Skeletal muscle tissue (tissue), 4 donors: ENCODE data around the gene LRCH1. TPM values are rescaled to one million over a fixed set of nuclear protein-coding genes. Genes with fewer than 3 reads are reported as not detected.

ENCODE experiments used
- H3K27ac ChIP-seq: one replicate; pipeline ENCODE4 v1.7.0; 2013; ENCODE audit warnings: mild to moderate bottlenecking, low read depth, low read length, inconsistent platforms
- H3K27me3 ChIP-seq, 3 donors: one replicate each; pipeline ENCODE4 v1.7.0; 2013; ENCODE audit warnings: low read length in 3 of 3; ENCODE audit not compliant: control insufficient read depth in 3 of 3, insufficient read depth in 3 of 3
- H3K36me3 ChIP-seq, 3 donors: one replicate each; pipeline ENCODE4 v1.7.0; 2013; ENCODE audit warnings: low read length in 3 of 3; ENCODE audit not compliant: control insufficient read depth in 3 of 3, insufficient read depth in 3 of 3
- H3K4me1 ChIP-seq, 3 donors: one replicate each; pipeline ENCODE4 v1.7.0; 2013; ENCODE audit warnings: low read length in 3 of 3, mild to moderate bottlenecking in 3 of 3; ENCODE audit not compliant: control insufficient read depth in 3 of 3, insufficient read depth in 3 of 3
- H3K4me3 ChIP-seq, 3 donors: one replicate each; pipeline ENCODE4 v1.7.0; 2013; ENCODE audit warnings: low read length in 3 of 3
- H3K9ac ChIP-seq, 3 donors: one replicate each; pipeline ENCODE4 v1.7.0; 2013; ENCODE audit warnings: low read length in 3 of 3, mild to moderate bottlenecking in 3 of 3, moderate library complexity in 2 of 3, low read depth in 1 of 3
- H3K9me3 ChIP-seq, 3 donors: one replicate each; pipeline ENCODE4 v1.7.0; 2013; ENCODE audit warnings: low read length in 3 of 3; ENCODE audit not compliant: control insufficient read depth in 3 of 3
- total RNA-seq: library from RNA; depleted of rRNA; stranded (reverse); fragments of >200 nt; gene quantifications from one replicate; pipeline ENCODE4 v1.2.3, GENCODE V29; 2014
- donor health status: Osteomylitis.

LRCH1 gene
- total RNA-seq, 1 donor from 2014 or later = 17.7 TPM

DNA sequence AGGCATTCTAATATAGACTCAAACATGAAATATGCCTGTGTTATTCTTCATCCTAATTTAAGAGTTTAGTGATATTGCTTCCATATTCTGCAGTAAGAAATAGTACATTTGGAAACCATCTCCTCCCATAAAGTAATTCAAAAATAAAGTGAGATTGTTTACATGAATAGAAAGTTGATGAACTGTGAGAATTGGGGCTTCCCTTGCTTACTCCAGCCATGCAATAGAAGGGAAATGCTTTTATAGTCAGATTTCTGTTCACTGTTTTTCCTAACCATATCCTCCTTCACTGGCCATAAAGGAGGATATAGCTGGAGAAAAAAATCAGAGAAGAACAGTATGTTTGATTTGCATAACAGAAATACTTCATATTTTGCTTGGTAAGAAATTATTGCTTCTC, 7.8 kb downstream of the LRCH1 start:
- Histone ChIP-seq H3K9me3 (no peaks in the 10 kb centered on the region), H3K36me3 (no peaks in the 10 kb centered on the region), H3K4me3 (no peak overlapping the region), H3K4me1 (no peaks in the 10 kb centered on the region), H3K27me3 (no peaks in the 10 kb centered on the region), H3K27ac (no peak overlapping the region), H3K9ac (no peak overlapping the region)

DNA sequence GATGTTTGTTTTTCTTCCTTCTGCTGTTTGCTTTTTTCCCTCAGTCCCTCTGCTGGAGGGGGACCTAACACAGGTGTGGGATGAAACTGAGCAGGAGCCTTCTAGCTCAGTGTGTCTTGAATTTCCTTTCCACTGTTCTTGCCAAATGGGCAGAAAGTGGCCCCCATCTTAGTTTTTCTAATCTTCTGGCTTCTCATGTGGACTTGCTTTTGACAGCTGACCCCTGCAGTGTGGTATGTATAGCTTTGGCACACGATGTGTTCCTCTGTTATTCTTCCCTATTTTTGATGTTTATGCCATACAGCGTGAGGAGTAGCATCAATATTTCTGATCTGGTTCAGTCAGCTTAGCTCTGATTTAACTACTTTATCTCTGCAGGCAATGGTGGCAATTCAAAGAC, 8.3 kb downstream of the LRCH1 start:
- Histone ChIP-seq H3K9me3 (no peaks in the 10 kb centered on the region), H3K27ac (no peak overlapping the region), H3K27me3 (no peaks in the 10 kb centered on the region), H3K4me1 (no peaks in the 10 kb centered on the region), H3K9ac (no peak overlapping the region), H3K4me3 (no peak overlapping the region), H3K36me3 (no peaks in the 10 kb centered on the region)

DNA sequence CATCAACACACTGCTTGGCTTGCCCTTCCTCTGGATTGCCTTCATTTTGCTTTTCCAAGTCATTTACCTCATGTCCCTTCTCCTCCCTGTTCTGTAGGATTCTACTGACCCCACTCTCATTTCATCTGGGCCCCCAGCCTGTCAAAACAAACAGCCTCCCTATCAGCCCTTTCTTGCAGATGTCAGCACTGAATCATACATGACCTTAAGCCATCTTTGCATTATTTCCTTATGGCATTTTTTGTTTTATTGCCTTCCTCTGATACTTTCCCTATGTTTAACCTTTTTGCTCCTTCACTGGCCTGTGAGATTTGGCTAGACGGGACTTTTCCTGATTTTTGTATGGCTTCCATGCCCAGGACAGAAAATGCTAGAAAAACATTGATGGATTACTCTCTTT, 8.7 kb downstream of the LRCH1 start:
- Histone ChIP-seq H3K4me3 (no peak overlapping the region), H3K9me3 (no peaks in the 10 kb centered on the region), H3K4me1 (peaks cover 0 to 4% (median 0%) of the 10 kb centered on the region in 3 donors), H3K36me3 (no peaks in the 10 kb centered on the region), H3K9ac (no peak overlapping the region), H3K27ac (no peak overlapping the region), H3K27me3 (no peaks in the 10 kb centered on the region)

DNA sequence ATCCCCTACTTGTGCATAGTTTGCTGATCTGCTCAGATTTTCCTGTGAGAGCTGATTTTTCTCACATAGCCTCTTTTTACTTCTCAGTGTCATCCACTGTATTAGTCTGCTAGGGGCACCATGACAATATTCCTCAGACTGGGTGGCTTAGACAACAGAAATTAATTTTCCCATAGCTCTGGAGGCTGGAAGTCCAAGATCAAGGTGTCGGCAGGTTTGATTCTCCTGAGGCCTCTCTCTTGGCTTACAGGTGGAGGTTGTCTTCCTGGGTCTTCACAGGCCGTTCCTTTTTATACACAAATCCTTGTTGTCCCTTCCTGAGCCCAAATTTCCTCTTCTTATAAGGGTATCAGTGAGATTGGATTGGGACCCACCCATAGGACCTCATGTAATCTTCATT, 9.2 kb downstream of the LRCH1 start:
- no peaks in the 10 kb centered on the region for H3K36me3 ChIP-seq
- H3K4me1 ChIP-seq = peaks cover 0 to 5% (median 0%) of the 10 kb centered on the region in 3 donors
- no peak overlapping the region for H3K9ac ChIP-seq
- H3K27ac ChIP-seq = no peak overlapping the region
- no peak overlapping the region for H3K4me3 ChIP-seq
- H3K9me3 ChIP-seq = no peaks in the 10 kb centered on the region
- no peaks in the 10 kb centered on the region for H3K27me3 ChIP-seq

DNA sequence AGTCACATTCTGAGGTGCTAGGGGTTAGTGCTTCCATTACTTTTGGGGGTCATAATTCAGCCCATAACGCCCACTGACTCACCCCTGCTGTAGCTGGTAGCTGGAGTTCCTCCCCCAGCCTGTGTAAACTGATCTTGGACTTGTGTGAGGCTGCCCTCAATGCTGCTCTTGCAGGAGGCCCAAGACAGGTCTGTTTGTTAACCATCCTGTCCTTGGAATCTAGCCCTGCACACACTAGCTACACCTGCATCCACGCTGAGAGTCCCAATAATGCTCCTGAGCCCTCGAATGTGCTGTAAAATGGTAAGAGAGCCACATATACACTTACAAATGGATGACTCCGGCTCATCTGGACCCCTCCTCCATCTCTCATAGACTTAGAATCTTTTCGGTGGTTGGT, 9.6 kb downstream of the LRCH1 start:
- no peaks in the 10 kb centered on the region for H3K27me3 ChIP-seq
- peaks cover 0 to 5% (median 0%) of the 10 kb centered on the region in 3 donors for H3K4me1 ChIP-seq
- H3K27ac ChIP-seq = no peak overlapping the region
- no peak overlapping the region for H3K4me3 ChIP-seq
- no peaks in the 10 kb centered on the region for H3K36me3 ChIP-seq
- H3K9me3 ChIP-seq = no peaks in the 10 kb centered on the region
- no peak overlapping the region for H3K9ac ChIP-seq

DNA sequence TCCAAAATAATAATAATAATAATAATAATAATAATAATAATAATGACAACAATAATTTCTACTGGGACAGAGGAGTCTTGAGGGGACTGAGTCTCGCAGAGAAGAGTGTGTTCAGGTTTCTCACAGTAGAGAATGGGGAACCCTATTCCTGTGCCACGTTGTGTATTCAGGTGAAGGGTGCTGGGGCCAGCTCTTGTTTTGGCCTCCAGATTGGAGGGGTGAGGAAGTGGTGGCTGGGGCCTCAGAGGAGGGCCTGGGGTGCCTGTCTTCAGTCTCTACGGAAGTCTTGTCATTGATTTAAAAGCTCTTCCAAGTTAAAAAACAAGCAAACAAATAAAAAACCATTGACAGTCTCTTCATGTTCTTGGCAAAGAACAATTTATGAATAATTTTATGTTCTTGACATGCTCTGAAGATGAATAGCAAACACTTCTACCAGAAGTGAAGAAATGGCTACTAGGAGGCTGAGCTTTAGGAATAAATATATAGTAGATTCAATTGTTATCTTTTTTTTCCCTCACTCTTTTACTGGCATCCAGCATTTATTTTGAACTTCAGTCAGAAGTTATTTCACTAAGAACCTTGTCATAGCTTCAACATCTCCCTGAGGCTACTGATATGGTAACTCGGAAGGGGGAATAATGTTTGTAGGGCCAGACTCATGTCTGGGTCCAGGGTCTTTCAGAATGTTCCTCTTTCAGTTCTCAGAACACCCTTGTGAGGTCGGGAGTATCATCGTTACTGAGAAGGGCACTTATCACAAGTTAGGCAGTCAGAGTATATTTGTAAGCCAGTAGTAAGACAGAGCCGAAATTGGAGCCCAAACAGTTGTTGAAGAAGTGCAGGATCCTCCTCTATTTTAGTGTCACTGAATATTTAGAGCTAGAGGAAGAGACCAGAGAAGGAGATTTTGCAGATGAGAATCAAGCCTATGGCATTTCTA, 13.1 kb downstream of the LRCH1 start:
- H3K9ac ChIP-seq = no peak overlapping the region
- H3K9me3 ChIP-seq = no peaks in the 10 kb centered on the region
- H3K27ac ChIP-seq = no peak overlapping the region
- no peaks in the 10 kb centered on the region for H3K27me3 ChIP-seq
- no peak overlapping the region for H3K4me3 ChIP-seq
- H3K36me3 ChIP-seq = no peaks in the 10 kb centered on the region
- H3K4me1 ChIP-seq = peaks cover 0 to 6% (median 0%) of the 10 kb centered on the region in 3 donors

DNA sequence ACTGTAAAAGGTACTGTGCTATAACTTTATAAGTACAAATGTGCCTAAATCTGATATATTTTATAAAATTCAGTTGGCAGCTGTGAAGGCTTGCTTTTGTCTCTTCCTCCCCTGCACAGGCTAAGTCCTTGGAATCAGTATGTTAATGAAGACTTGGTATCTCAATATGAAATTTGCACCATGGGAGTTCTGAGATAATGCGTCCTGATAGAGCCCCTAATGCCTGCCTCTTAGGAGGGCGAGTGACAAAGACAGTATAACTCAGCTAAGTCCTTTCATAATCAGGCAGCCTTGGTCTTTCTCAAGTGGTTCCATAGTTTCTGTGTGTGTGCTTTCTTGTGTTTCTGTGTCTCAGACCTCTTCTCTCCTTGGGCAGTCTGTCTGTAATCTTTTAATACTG, 14.7 kb downstream of the LRCH1 start:
- Histone ChIP-seq H3K4me1 (peaks cover 5 to 9% (median 8%) of the 10 kb centered on the region in 3 donors), H3K9ac (no peak overlapping the region), H3K9me3 (no peaks in the 10 kb centered on the region), H3K4me3 (no peak overlapping the region), H3K27ac (no peak overlapping the region), H3K27me3 (no peaks in the 10 kb centered on the region), H3K36me3 (no peaks in the 10 kb centered on the region)

DNA sequence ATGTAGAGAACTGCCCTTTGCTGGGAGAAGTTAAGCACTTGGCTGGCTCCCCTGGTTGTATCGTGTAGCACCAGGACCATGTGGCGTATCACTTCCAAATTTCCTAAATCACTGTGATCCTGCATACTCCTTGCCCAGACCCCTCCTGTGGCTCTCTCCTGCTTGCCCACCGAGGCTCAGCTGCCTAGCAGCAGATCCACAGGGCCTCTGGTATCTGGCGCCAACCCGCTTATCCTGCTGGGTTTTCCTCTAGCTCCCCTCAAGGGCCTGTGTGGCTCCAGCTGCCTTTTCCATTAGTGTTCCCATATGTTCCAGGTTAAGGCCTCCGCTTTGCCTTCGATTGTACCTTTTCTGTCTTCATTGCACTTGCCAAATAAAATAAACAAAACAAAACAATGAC, 16.5 kb downstream of the LRCH1 start:
- H3K27ac ChIP-seq = no peak overlapping the region
- H3K27me3 ChIP-seq = no peaks in the 10 kb centered on the region
- peaks cover 5 to 9% (median 8%) of the 10 kb centered on the region in 3 donors for H3K4me1 ChIP-seq
- H3K9ac ChIP-seq = no peak overlapping the region
- no peaks in the 10 kb centered on the region for H3K36me3 ChIP-seq
- H3K9me3 ChIP-seq = no peaks in the 10 kb centered on the region
- H3K4me3 ChIP-seq = no peak overlapping the region

DNA sequence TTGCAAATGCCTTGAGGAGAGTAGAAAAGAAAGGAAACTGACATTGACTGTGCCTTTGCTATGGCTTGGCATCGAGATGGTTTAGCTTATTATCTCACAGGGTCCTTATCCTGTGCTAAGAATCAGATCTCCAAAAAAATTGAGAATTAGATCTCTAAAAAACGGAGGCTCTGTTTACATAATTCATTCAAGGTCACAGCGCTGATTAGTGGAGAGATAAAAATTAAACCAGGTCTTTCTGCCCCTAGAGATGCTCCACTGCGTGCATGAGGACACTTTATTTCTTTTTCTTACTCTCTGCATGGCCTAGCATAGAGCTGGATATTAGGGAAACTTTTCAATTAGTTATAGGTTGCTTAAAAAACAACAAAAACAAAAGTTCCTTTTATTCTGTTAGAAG, 17.3 kb downstream of the LRCH1 start:
- Histone ChIP-seq H3K4me1 (peaks cover 6 to 11% (median 9%) of the 10 kb centered on the region in 3 donors), H3K9ac (no peak overlapping the region), H3K36me3 (no peaks in the 10 kb centered on the region), H3K4me3 (no peak overlapping the region), H3K27me3 (no peaks in the 10 kb centered on the region), H3K27ac (no peak overlapping the region), H3K9me3 (no peaks in the 10 kb centered on the region)

DNA sequence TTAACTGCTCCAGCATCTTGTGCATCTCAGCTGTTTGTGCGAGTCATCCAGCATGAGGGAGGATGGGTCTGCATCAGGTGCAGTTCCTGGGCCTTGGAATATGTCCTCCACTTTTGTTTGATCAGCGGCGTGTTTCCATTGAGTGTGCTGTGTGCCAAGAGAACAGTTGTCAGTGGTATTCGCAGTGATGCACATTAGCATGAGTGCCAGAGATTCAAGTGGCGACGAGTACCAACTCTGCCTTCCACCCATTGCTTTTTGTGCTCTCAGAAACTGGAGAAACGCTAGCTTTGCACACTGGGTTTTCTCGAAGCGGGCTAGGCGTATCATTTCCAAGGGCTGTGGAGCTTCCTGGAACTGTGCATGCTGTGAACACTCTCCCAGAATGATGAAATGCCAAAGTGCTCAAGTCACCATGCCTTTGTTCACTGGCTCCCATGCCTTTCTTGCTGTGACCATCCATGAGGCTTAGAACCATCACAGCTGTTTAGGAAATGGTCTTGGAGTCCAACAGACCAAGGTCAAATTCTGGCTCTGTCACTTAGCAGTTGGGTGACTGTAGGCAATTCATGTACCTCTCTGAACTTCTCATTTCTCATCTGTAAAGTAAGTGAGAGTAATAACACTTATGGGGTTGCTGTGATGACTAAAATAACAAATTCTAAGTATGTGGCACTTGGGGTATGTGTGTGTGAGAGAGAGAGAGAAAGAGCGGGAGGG, 18.4 kb downstream of the LRCH1 start:
- Histone ChIP-seq H3K27me3 (no peaks in the 10 kb centered on the region), H3K36me3 (no peaks in the 10 kb centered on the region), H3K9me3 (no peaks in the 10 kb centered on the region), H3K9ac (no peak overlapping the region), H3K4me1 (peaks cover 14 to 20% (median 15%) of the 10 kb centered on the region in 3 donors), H3K4me3 (no peak overlapping the region), H3K27ac (no peak overlapping the region)
